Sigmoid colon (tissue), 7 donors: ENCODE data around the gene SARNP. TPM values are rescaled to one million over a fixed set of nuclear protein-coding genes. Genes with fewer than 3 reads are reported as not detected.

Experiments used
- DNase-seq: peaks from one replicate; pipeline ENCODE4 v3.0.0-alpha.2; 2019
- H3K27ac ChIP-seq, 4 donors: fragments of 200-600 bp; sonication (generic); one replicate each; pipeline ENCODE4 v1.5.1; 2016 to 2019; ENCODE audit warnings: mild to moderate bottlenecking in 1 of 4
- H3K27me3 ChIP-seq, 3 donors: fragments of 200-600 bp; sonication (generic); one replicate each; pipeline ENCODE4 v1.5.1; 2019; ENCODE audit warnings: mild to moderate bottlenecking in 1 of 3
- H3K36me3 ChIP-seq, 4 donors: fragments of 200-600 bp; sonication (generic); one replicate each; pipeline ENCODE4 v1.5.1; 2016 to 2019
- H3K4me1 ChIP-seq, 4 donors: fragments of 200-600 bp; sonication (generic); one replicate each; pipeline ENCODE4 v1.5.1; 2017 to 2019
- H3K4me3 ChIP-seq, 4 donors: fragments of 200-600 bp; sonication (generic); one replicate each; pipeline ENCODE4 v1.5.1; 2017 to 2019; ENCODE audit warnings: mild to moderate bottlenecking in 2 of 4, moderate library complexity in 1 of 4
- H3K9me3 ChIP-seq, 4 donors: fragments of 200-600 bp in 3 of 4; sonication (generic) in 3 of 4; one replicate each; pipeline versions ENCODE4 v1.5.1 to v1.6.1; 2013 to 2019
- CTCF ChIP-seq, 4 experiments: fragments of 450-650 bp in 3 of 4; fragments of 200-600 bp in 1 of 4; IDR thresholded peaks; one replicate each; pipeline ENCODE4 v1.5.1; 2016 to 2019; ENCODE audit warnings: antibody characterized with exemption in 4 of 4, mild to moderate bottlenecking in 3 of 4, moderate library complexity in 2 of 4
- EP300 ChIP-seq, 4 donors: sonication (generic); formaldehyde crosslinking; IDR thresholded peaks; one replicate each; pipeline ENCODE4 v1.6.1; 2017; ENCODE audit warnings: antibody characterized with exemption in 4 of 4
- POLR2A ChIP-seq, 2 donors: fragments of 450-650 bp; IDR thresholded peaks; one replicate each; pipeline ENCODE4 v1.6.1; 2016; ENCODE audit warnings: antibody characterized with exemption in 2 of 2, mild to moderate bottlenecking in 2 of 2, moderate library complexity in 2 of 2
- POLR2AphosphoS5 ChIP-seq, 4 donors: sonication (generic); formaldehyde crosslinking; IDR thresholded peaks; one replicate each; pipeline ENCODE4 v1.6.1; 2017; ENCODE audit warnings: antibody characterized with exemption in 4 of 4
- WGBS, 2 donors: extraction: QIAGEN DNeasy Blood & Tissue Kit; methylation state at CpG; one replicate each; pipeline ENCODE4 v1.1.7; 2013; 5-methylcytosine and 5-hydroxymethylcytosine counted together
- intact Hi-C: fragments of 100-400 bp; cut with DNase I; formaldehyde crosslinking; loops from one replicate; pipeline ENCODE4 v1.15.1; 2023
- polyA plus RNA-seq, 3 donors: library from polyadenylated mRNA; stranded (reverse); fragments of 200-250 nt; gene quantifications; one replicate each; pipeline ENCODE4 v1.2.3, GENCODE V29; 2013
- total RNA-seq, 4 donors: library from RNA; depleted of rRNA; stranded (reverse); fragments of >200 nt; gene quantifications; one replicate each; pipeline ENCODE4 v1.1.0, GENCODE V29; 2016
- donor health status: healthy with polysubstance abuse.
- donor health status: Bipolar disorder and iron deficiency.
- donor health status: healthy.

The SARNP gene
- total and polyA plus RNA-seq, 7 donors, result 49.0 to 106 (median 81.9) TPM

- Histone ChIP-seq H3K36me3 (peaks cover 0 to 48% (median 5%) of the 10 kb centered on the region in 4 donors), H3K9me3 (no peaks in the 10 kb centered on the region), H3K27ac (no peak overlapping the region), H3K4me1 (peaks cover 0 to 44% (median 41%) of the 10 kb centered on the region in 4 donors), H3K27me3 (no peaks in the 10 kb centered on the region), H3K4me3 (no peak overlapping the region)
- DNase-seq, result no peak
- intact Hi-C loops, result no loop called here
- no peak for TF ChIP-seq POLR2AphosphoS5 (IDR thresholded peaks at IDR 0.05)
- no peak for TF ChIP-seq EP300 (IDR thresholded peaks at IDR 0.05)
- no peak for TF ChIP-seq CTCF (IDR thresholded peaks at IDR 0.05)
- TF ChIP-seq POLR2A (IDR thresholded peaks at IDR 0.05), result no peak
- WGBS, 2 donors, result 34 to 50% methylated on average over 1 of the region's 1 CpG
Measured at GRCh38 chr12:55812088-55812487, 5.4 kb downstream of the SARNP start.

- intact Hi-C loops, result no loop called here
- Histone ChIP-seq H3K36me3 (peaks cover 0 to 35% (median 2%) of the 10 kb centered on the region in 4 donors), H3K4me1 (peaks cover 0 to 31% (median 16%) of the 10 kb centered on the region in 4 donors), H3K9me3 (no peaks in the 10 kb centered on the region), H3K4me3 (no peak overlapping the region), H3K27me3 (no peaks in the 10 kb centered on the region), H3K27ac (no peak overlapping the region)
- no peak for DNase-seq
- 84 to 93% methylated on average over 5 of the region's 5 CpGs for WGBS, 2 donors
- TF ChIP-seq EP300 (IDR thresholded peaks at IDR 0.05) (no peak), POLR2AphosphoS5 (IDR thresholded peaks at IDR 0.05) (no peak), POLR2A (IDR thresholded peaks at IDR 0.05) (no peak), CTCF (IDR thresholded peaks at IDR 0.05) (no peak)
Measured at GRCh38 chr12:55809274-55809673, 8.2 kb downstream of the SARNP start.

- Histone ChIP-seq H3K4me1 (peaks cover 0 to 20% (median 3%) of the 10 kb centered on the region in 4 donors), H3K27me3 (no peaks in the 10 kb centered on the region), H3K9me3 (no peaks in the 10 kb centered on the region), H3K36me3 (peaks cover 0 to 33% (median 4%) of the 10 kb centered on the region in 4 donors), H3K27ac (no peak overlapping the region), H3K4me3 (no peak overlapping the region)
- intact Hi-C loops, result no loop called here
- TF ChIP-seq CTCF (IDR thresholded peaks at IDR 0.05) (no peak), POLR2A (IDR thresholded peaks at IDR 0.05) (no peak), POLR2AphosphoS5 (IDR thresholded peaks at IDR 0.05) (no peak), EP300 (IDR thresholded peaks at IDR 0.05) (no peak)
- 77 to 93% methylated on average over 8 of the region's 8 CpGs for WGBS, 2 donors
- no peak for DNase-seq
Measured at GRCh38 chr12:55806982-55807381, 10.5 kb downstream of the SARNP start.

GRCh38 chr12:55797550-55797949, 20.0 kb downstream of the SARNP start:
- H3K27me3 ChIP-seq, result no peaks in the 10 kb centered on the region
- 80 to 82% methylated on average over 4 of the region's 4 CpGs for WGBS, 2 donors
- no peak overlapping the region for H3K27ac ChIP-seq
- TF ChIP-seq POLR2A (IDR thresholded peaks at IDR 0.05) (no peak), POLR2AphosphoS5 (IDR thresholded peaks at IDR 0.05) (no peak)
- no peak for DNase-seq
- intact Hi-C loops, result loop anchor here (2.0 kb wide), 1 partner anchor 59 kb away; no protein-coding TSS in a partner anchor
- no peaks in the 10 kb centered on the region for H3K4me1 ChIP-seq
- peaks cover 6 to 94% (median 38%) of the 10 kb centered on the region in 4 donors for H3K36me3 ChIP-seq
- no peaks in the 10 kb centered on the region for H3K9me3 ChIP-seq
- H3K4me3 ChIP-seq, result no peak overlapping the region

GRCh38 chr12:55797068-55797467, 20.5 kb downstream of the SARNP start:
- Histone ChIP-seq H3K27me3 (no peaks in the 10 kb centered on the region), H3K4me3 (no peak overlapping the region), H3K36me3 (peaks cover 6 to 94% (median 39%) of the 10 kb centered on the region in 4 donors), H3K4me1 (no peaks in the 10 kb centered on the region), H3K27ac (no peak overlapping the region), H3K9me3 (no peaks in the 10 kb centered on the region)
- no peak for TF ChIP-seq EP300 (IDR thresholded peaks at IDR 0.05)
- TF ChIP-seq CTCF (IDR thresholded peaks at IDR 0.05), result peak; percentile 20 to 53 (median 32)
- WGBS, 2 donors, result 58 to 70% methylated on average over 5 of the region's 5 CpGs
- no peak for DNase-seq
- intact Hi-C loops, result loop anchor here (2.0 kb wide), 1 partner anchor 58 kb away; no protein-coding TSS in a partner anchor
